ENCODE results near the gene PMM2. TPM values are rescaled to one million over a fixed set of nuclear protein-coding genes. Genes with fewer than 3 reads are reported as not detected.

The PMM2 gene
- total RNA-seq, 1 donor from 2014 or later = 16.5 TPM

GRCh38 chr16:8849411-8850011 lies 51.9 kb downstream of the PMM2 start:
- peak; percentile 4 to 65 for DNase-seq (ENCODE audit: low read depth in 2 of 2)

GRCh38 chr16:8850279-8850885 lies 52.7 kb downstream of the PMM2 start:
- DNase-seq (ENCODE audit: low read depth in 2 of 2) = peak; percentile 87 to 95

GRCh38 chr16:8851761-8852403 lies 54.2 kb downstream of the PMM2 start:
- no peak for DNase-seq (ENCODE audit: low read depth in 2 of 2)

GRCh38 chr16:8852534-8852933 lies 54.9 kb downstream of the PMM2 start:
- DNase-seq (ENCODE audit: low read depth in 2 of 2) = no peak

- DNase-seq (ENCODE audit: low read depth in 2 of 2) = no peak
Measured at GRCh38 chr16:8853150-8853549, 55.5 kb downstream of the PMM2 start.

- no peak for DNase-seq (ENCODE audit: low read depth in 2 of 2)
Measured at GRCh38 chr16:8853611-8854010, 56.0 kb downstream of the PMM2 start.

GRCh38 chr16:8854298-8854948 lies 56.8 kb downstream of the PMM2 start:
- no peak for DNase-seq (ENCODE audit: low read depth in 2 of 2)

- DNase-seq (ENCODE audit: low read depth in 2 of 2) = no peak
Measured at GRCh38 chr16:8855051-8855786, 57.6 kb downstream of the PMM2 start.

- DNase-seq (ENCODE audit: low read depth in 2 of 2) = no peak
Measured at GRCh38 chr16:8855972-8856371, 58.3 kb downstream of the PMM2 start.

- DNase-seq (ENCODE audit: low read depth in 2 of 2) = no peak
Measured at GRCh38 chr16:8858994-8859912, 61.6 kb downstream of the PMM2 start.

GRCh38 chr16:8859913-8860881 lies 62.6 kb downstream of the PMM2 start:
- peak; percentile 59 to 90 for DNase-seq (ENCODE audit: low read depth in 2 of 2)

- no peak for DNase-seq (ENCODE audit: low read depth in 2 of 2)
Measured at GRCh38 chr16:8861563-8862308, 64.1 kb downstream of the PMM2 start.

- DNase-seq (ENCODE audit: low read depth in 2 of 2) = no peak
Measured at GRCh38 chr16:8862309-8863130, 64.9 kb downstream of the PMM2 start.

- DNase-seq (ENCODE audit: low read depth in 2 of 2) = no peak
Measured at GRCh38 chr16:8863594-8864424, 66.2 kb downstream of the PMM2 start.

- no peak for DNase-seq (ENCODE audit: low read depth in 2 of 2)
Measured at GRCh38 chr16:8864480-8865110, 67.0 kb downstream of the PMM2 start.

- no peak for DNase-seq (ENCODE audit: low read depth in 2 of 2)
Measured at GRCh38 chr16:8865145-8865882, 67.7 kb downstream of the PMM2 start.
